Measurements from ENCODE around the gene ANKH.

DNA sequence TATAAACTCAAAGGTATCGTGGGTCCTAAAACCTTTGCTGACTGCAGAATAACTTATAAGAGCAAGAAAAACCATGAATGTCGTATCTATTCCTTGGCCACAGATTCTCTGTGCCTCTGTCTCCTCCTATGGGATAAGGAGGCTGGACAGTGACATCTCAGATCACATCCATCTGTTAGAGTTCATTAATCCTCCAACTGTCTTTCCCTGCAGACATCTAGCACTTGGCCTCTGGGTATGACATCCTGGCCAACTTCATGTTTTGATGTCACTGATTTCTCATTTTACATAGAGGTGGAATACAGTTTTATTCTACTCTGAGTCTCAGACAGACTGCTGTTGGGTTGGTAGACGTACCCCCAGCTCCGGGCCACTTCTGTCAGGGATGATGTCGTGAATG, 120.9 kb downstream of the ANKH start:
- TF ChIP-seq, protein P1, sequence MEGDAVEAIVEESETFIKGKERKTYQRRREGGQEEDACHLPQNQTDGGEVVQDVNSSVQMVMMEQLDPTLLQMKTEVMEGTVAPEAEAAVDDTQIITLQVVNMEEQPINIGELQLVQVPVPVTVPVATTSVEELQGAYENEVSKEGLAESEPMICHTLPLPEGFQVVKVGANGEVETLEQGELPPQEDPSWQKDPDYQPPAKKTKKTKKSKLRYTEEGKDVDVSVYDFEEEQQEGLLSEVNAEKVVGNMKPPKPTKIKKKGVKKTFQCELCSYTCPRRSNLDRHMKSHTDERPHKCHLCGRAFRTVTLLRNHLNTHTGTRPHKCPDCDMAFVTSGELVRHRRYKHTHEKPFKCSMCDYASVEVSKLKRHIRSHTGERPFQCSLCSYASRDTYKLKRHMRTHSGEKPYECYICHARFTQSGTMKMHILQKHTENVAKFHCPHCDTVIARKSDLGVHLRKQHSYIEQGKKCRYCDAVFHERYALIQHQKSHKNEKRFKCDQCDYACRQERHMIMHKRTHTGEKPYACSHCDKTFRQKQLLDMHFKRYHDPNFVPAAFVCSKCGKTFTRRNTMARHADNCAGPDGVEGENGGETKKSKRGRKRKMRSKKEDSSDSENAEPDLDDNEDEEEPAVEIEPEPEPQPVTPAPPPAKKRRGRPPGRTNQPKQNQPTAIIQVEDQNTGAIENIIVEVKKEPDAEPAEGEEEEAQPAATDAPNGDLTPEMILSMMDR (IDR thresholded peaks at IDR 0.05): no peak
- TF ChIP-seq EP300 (IDR thresholded peaks at IDR 0.05): no peak
